Right lobe of liver (tissue), 6 donors: ENCODE measurements around the gene ITGA7. TPM values are rescaled to one million over a fixed set of nuclear protein-coding genes. Genes with fewer than 3 reads are reported as not detected.
A peak's percentile ranks its signal among the peaks of the same experiment; 100 is the strongest.

Source experiments
- ATAC-seq, 4 donors: fragments of 200-7000 bp; cut with Tn5 transposase; one replicate each; pipeline ENCODE4 v1.9.1; 2020; ENCODE audit warnings: mild to moderate bottlenecking in 4 of 4, moderate library complexity in 4 of 4
- DNase-seq, 3 donors: peaks; one replicate each; pipeline ENCODE4 v3.0.0-alpha.2; 2020
- H3K27ac ChIP-seq, 3 donors: fragments of 200-600 bp; one replicate each; pipeline ENCODE4 v1.8.0; 2022
- H3K27me3 ChIP-seq, 2 donors: fragments of 200-600 bp; one replicate each; pipeline ENCODE4 v1.8.0; 2022
- H3K36me3 ChIP-seq, 4 donors: fragments of 200-600 bp; sonication (generic) in 1 of 4; one replicate each; pipeline versions ENCODE4 v1.5.1 to v1.8.0; 2017 to 2022; ENCODE audit warnings: control low read depth in 1 of 4
- H3K4me1 ChIP-seq, 4 donors: fragments of 200-600 bp; sonication (generic) in 1 of 4; one replicate each; pipeline versions ENCODE4 v1.5.1 to v1.8.0; 2017 to 2022; ENCODE audit warnings: control low read depth in 1 of 4
- H3K4me3 ChIP-seq, 3 donors: fragments of 200-600 bp; one replicate each; pipeline ENCODE4 v1.8.0; 2022
- H3K9me3 ChIP-seq, 4 donors: fragments of 200-600 bp; sonication (generic) in 1 of 4; one replicate each; pipeline versions ENCODE4 v1.5.1 to v1.8.0; 2017 to 2022; ENCODE audit warnings: control low read depth in 1 of 4
- POLR2A ChIP-seq: fragments of 450-650 bp; IDR thresholded peaks from one replicate; pipeline ENCODE4 v1.6.1; 2017; ENCODE audit warnings: antibody characterized with exemption, mild to moderate bottlenecking
- WGBS: methylation state at CpG from one replicate; pipeline ENCODE4 v1.1.6; 2018; ENCODE audit warnings: low coverage, low lambda C conversion rate; ENCODE audit not compliant: insufficient coverage; ENCODE audit errors: missing lambda C conversion rate; 5-methylcytosine and 5-hydroxymethylcytosine counted together
- intact Hi-C, 2 donors: fragments of 100-400 bp; cut with DNase I; formaldehyde crosslinking; loops; one replicate each; pipeline versions ENCODE4 v1.11.2 to v1.14.1; 2022
- total RNA-seq, 6 experiments: library from RNA; depleted of rRNA in 2 of 6; stranded (reverse); fragments of >200 nt in 2 of 6; fragmentation: NEBNext Ultra II Directional in 3 of 6; extraction: Animal tissue kit (Norgen Biotek cat#: 25700) in 3 of 6; gene quantifications; one replicate each; pipeline versions ENCODE4 v1.1.0 to v1.2.4, GENCODE V29; 2016 to 2023
- TF ChIP-seq, protein P1 (sequence below), 4 donors: fragments of 200-600 bp in 3 of 4; fragments of 450-650 bp in 1 of 4; IDR thresholded peaks; one replicate each; pipeline versions ENCODE4 v1.5.1 to v1.8.0; 2016 to 2022; ENCODE audit warnings: antibody characterized with exemption in 4 of 4, mild to moderate bottlenecking in 2 of 4
- donor health status: DM: no; HTN: yes; CAD: no.
- donor health status: DM: no; HTN: no; CAD: no.
- donor health status: DM: no; HTN: no; CAD: no.
- donor health status: DM: no; HTN: yes; CAD: no.
- donor health status: DM: no; HTN: yes; CAD: no.

The ITGA7 gene
- total RNA-seq, 6 experiments from 2014 or later = 3.1 to 20.1 (median 8.3) TPM

DNA sequence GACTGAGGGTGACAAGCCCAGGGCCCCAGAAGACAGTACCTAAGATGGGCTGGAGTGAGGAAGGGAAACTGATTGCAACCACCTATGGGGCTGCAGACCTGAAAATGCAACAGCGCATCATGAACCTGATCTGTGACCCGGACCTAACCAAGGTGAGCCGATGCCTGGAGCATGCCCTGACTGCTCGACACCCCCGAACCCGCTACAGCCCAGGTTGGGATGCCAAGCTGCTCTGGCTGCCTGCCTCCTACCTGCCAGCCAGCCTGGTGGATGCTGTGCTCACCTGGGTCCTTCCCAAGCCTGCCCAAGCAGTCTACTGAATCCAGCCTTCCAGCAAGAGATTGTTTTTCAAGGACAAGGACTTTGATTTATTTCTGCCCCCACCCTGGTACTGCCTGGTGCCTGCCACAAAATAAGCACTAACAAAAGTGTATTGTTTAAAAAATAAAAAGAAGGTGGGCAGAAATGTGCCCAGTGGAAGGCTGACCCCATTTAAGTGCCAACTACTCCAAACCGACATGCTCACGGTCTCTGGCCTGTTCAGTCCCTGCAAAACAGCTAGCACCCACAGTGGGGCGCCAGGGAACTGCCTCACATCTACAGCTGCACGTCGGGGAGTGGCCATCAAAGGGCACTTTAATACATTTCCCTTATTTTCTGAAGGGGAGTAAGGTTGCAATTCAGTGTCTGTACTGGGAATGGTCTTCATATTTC lies 16.7 kb upstream of the ITGA7 start:
- WGBS = 2% methylated on average over 5 of the region's 11 CpGs
- Histone ChIP-seq H3K27me3 (no peaks in the 10 kb centered on the region), H3K36me3 (peaks cover 0 to 23% (median 2%) of the 10 kb centered on the region in 4 donors), H3K4me3 (no peak overlapping the region), H3K27ac (no peak overlapping the region), H3K9me3 (no peaks in the 10 kb centered on the region), H3K4me1 (peaks cover 0 to 51% (median 11%) of the 10 kb centered on the region in 4 donors)
- no peak for ATAC-seq
- intact Hi-C loops = loop anchor here in 1 of 2 donors (5.0 kb wide), 1 partner anchor 42 kb away; a partner anchor contains a TSS
- DNase-seq = peak in 2 of 3 donors; percentile 69 to 76
- no peak for TF ChIP-seq POLR2A
- TF ChIP-seq, protein P1, sequence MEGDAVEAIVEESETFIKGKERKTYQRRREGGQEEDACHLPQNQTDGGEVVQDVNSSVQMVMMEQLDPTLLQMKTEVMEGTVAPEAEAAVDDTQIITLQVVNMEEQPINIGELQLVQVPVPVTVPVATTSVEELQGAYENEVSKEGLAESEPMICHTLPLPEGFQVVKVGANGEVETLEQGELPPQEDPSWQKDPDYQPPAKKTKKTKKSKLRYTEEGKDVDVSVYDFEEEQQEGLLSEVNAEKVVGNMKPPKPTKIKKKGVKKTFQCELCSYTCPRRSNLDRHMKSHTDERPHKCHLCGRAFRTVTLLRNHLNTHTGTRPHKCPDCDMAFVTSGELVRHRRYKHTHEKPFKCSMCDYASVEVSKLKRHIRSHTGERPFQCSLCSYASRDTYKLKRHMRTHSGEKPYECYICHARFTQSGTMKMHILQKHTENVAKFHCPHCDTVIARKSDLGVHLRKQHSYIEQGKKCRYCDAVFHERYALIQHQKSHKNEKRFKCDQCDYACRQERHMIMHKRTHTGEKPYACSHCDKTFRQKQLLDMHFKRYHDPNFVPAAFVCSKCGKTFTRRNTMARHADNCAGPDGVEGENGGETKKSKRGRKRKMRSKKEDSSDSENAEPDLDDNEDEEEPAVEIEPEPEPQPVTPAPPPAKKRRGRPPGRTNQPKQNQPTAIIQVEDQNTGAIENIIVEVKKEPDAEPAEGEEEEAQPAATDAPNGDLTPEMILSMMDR (IDR thresholded peaks at IDR 0.05) = peak; percentile 51 to 61 (median 54)

DNA sequence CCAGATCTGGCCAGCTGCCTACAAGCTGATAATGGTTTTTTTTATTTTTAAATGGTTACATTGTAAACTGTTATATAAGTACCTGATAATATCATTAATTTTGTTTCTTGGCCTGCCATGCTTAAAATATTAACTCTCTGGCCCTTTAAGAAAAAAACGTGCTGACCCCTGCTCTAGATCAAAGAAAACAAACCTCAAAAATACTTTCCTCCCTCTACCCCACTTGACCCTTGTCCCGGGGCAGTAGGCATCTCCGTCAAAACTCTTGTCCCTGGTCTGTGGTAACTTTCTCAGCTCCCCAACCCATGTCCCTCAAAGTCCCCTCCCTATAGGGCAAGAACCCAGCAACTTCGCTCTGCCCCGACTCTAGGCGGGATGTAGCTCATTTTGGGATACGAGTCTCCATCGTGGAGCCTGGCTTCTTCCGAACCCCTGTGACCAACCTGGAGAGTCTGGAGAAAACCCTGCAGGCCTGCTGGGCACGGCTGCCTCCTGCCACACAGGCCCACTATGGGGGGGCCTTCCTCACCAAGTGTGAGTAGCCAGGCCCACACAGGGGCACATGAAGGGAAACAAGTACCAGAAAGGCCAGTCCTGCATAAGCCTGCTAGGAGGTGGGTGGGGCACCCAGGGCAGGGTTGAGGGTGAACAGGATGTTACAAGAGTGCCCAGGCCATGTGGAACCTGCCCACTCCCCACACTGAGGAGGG lies 16.0 kb upstream of the ITGA7 start:
- Histone ChIP-seq H3K27me3 (no peaks in the 10 kb centered on the region), H3K4me1 (peaks cover 0 to 56% (median 15%) of the 10 kb centered on the region in 4 donors), H3K9me3 (no peaks in the 10 kb centered on the region), H3K27ac (no peak overlapping the region), H3K36me3 (peaks cover 0 to 23% (median 2%) of the 10 kb centered on the region in 4 donors), H3K4me3 (no peak overlapping the region)
- TF ChIP-seq POLR2A = no peak
- TF ChIP-seq, protein P1 (IDR thresholded peaks at IDR 0.05) = no peak
- no peak for ATAC-seq
- DNase-seq = no peak
- intact Hi-C loops = loop anchor here in 1 of 2 donors (5.0 kb wide), 1 partner anchor 41 kb away; a partner anchor contains a TSS
- 34% methylated on average over 8 of the region's 10 CpGs for WGBS

DNA sequence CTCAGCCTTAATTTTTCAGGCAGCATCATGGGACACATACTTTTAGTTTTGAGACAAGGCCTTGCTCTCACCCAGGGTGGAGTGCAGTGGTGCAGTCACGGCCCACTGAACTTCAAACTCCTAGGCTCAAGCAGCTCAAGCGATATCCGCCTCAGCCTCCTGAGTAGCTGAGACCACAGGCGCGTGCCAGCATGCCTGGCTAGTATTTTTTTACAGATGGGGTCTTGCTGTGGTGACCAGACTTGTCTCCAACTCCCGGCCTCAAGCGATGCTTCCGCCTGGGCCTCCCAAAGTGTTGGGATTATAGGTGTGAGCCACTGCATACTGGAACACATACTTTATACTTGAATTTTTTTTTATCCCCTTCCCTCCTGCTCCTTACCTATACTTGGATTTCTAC lies 15.2 kb upstream of the ITGA7 start:
- peaks cover 0 to 23% (median 2%) of the 10 kb centered on the region in 4 donors for H3K36me3 ChIP-seq
- H3K4me3 ChIP-seq = no peak overlapping the region
- TF ChIP-seq POLR2A = no peak
- TF ChIP-seq, protein P1 (IDR thresholded peaks at IDR 0.05) = no peak
- H3K4me1 ChIP-seq = peaks cover 0 to 56% (median 15%) of the 10 kb centered on the region in 4 donors
- 100% methylated on average over 1 of the region's 8 CpGs for WGBS
- ATAC-seq (no peak), DNase-seq (no peak)
- no peak overlapping the region for H3K27ac ChIP-seq
- no peaks in the 10 kb centered on the region for H3K9me3 ChIP-seq
- no peaks in the 10 kb centered on the region for H3K27me3 ChIP-seq
- intact Hi-C loops = loop anchor here in 1 of 2 donors (5.0 kb wide), 1 partner anchor 41 kb away; a partner anchor contains a TSS

DNA sequence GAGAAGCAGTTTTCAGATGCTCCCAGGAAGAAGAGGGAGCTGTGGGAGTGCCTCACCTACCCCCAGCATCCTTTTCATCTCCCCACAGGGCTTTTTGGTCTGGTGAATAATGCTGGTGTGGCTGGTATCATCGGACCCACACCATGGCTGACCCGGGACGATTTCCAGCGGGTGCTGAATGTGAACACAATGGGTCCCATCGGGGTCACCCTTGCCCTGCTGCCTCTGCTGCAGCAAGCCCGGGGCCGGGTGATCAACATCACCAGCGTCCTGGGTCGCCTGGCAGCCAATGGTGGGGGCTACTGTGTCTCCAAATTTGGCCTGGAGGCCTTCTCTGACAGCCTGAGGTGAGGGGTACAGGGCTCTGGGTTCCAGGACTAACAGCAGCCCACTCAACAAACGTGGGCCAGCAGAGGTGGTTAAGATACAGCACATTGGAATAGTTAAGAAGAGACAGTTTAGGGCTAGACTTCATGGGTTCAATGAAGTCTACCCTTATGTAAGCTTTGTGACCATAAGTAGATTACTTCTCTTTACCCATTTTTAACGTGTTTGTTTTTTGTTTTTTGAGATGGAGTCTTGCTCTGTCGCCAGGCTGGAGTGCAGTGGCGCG lies 14.0 kb upstream of the ITGA7 start:
- Histone ChIP-seq H3K9me3 (no peaks in the 10 kb centered on the region), H3K4me1 (peaks cover 0 to 54% (median 12%) of the 10 kb centered on the region in 4 donors), H3K27me3 (no peaks in the 10 kb centered on the region), H3K36me3 (peaks cover 0 to 22% (median 2%) of the 10 kb centered on the region in 4 donors), H3K4me3 (peak overlapping the region in 1 of 3 donors; percentile 52), H3K27ac (peak overlapping the region in 1 of 3 donors; percentile 24)
- TF ChIP-seq POLR2A = no peak
- TF ChIP-seq, protein P1 (IDR thresholded peaks at IDR 0.05) = no peak
- DNase-seq = no peak
- intact Hi-C loops = loop anchor here in 1 of 2 donors (5.0 kb wide), 1 partner anchor 39 kb away; a partner anchor contains a TSS
- no peak for ATAC-seq
- WGBS = 56% methylated on average over 9 of the region's 14 CpGs
